Activated CD8-positive, alpha-beta memory T cell treated with anti-CD3 and anti-CD28 coated beads for 24 hours (primary cell): Measurements from ENCODE around the gene PTPN4.

ENCODE experiments used
- DNase-seq: peaks from one replicate; pipeline ENCODE4 v3.0.0-alpha.2; 2020

Gene PTPN4, protein sequence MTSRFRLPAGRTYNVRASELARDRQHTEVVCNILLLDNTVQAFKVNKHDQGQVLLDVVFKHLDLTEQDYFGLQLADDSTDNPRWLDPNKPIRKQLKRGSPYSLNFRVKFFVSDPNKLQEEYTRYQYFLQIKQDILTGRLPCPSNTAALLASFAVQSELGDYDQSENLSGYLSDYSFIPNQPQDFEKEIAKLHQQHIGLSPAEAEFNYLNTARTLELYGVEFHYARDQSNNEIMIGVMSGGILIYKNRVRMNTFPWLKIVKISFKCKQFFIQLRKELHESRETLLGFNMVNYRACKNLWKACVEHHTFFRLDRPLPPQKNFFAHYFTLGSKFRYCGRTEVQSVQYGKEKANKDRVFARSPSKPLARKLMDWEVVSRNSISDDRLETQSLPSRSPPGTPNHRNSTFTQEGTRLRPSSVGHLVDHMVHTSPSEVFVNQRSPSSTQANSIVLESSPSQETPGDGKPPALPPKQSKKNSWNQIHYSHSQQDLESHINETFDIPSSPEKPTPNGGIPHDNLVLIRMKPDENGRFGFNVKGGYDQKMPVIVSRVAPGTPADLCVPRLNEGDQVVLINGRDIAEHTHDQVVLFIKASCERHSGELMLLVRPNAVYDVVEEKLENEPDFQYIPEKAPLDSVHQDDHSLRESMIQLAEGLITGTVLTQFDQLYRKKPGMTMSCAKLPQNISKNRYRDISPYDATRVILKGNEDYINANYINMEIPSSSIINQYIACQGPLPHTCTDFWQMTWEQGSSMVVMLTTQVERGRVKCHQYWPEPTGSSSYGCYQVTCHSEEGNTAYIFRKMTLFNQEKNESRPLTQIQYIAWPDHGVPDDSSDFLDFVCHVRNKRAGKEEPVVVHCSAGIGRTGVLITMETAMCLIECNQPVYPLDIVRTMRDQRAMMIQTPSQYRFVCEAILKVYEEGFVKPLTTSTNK

DNA sequence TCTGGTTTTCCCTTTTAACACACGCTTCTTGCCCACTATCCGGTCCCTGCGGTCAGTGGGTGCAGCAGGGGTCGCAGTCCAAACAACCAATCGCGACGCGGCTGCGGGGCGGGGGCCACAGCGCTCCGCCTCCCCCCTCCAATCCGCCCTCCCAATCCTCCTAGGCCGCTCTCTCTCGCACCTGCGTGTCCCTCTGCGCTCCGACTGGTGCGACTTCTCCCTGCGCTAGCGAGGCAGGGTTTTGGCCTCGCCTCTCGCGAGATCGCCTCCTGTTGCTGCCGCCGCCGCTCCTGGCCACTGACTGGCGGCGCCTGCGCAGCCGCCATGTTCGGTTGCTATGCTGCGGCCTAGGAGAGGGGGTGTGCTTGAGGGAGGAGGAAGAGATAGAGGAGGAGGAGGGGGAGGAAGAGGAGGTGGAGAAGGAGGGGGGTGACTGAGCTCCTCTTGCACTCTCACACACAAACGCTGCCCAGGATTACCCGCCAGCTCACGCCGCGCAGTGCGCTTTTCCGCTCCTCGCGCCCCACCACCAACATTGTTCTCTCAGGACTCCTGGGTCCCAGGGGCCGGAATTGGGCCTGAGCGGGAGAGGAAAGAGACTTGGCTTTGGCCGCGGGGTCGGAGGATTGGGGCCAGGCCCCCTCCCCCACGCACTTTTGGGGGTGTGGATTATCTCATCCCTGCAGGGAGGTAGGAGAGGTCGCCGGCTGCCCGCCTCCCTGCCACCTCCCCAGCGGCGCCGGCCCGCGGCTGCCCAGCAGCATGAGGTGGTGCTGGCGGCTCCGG is at the start of gene PTPN4:
Gene PTPN4 (plus strand): TSS at position 472 of the 786 bp plus-strand sequence. CDS start 49,932 bp downstream, outside the sequence.
- peak; percentile 94 for DNase-seq

DNA sequence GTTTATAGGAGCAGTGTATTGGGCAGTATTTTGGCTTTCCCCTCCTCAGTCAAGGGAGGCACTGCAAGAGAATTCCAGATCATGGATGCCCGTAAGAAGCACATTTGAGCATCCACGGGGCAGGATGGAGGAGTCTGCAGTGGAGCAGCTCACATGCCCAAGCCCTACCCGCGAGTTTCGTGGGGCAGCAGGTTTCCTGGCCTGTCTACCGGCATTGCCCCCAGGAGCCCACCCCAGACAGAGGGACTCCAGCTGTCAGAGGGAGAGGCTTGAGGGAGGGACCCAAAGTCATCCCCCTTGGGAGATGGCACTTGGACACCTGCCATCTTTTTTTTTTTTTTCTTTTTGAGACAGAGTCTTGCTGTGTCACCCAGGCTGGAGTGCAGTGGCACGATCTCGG is 49.4 kb upstream of the PTPN4 start:
- DNase-seq: no peak

DNA sequence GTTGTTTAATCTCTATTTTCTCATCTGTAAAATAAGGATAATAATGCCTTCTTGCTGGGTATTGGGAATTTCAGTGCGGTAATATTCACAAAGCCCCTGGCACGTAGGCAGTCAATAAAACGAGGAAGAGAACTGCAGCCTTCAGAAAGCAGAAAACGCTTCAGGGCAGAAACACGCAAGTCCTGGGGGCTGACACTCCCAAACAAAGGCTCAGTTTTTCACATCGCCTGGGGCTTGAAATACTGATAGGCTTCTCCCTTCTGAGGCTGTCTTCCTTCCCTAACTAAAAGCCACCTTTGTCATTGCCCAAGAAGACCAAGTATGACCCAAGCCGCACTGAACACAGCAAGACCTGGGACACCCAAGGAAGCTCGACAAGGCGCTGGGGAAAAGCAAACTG is 48.4 kb upstream of the PTPN4 start:
- DNase-seq: no peak

GRCh38 chr2:119712571-119712970 is 47.2 kb upstream of the PTPN4 start:
- no peak for DNase-seq

- DNase-seq: no peak
Measured at GRCh38 chr2:119713819-119714490, 45.8 kb upstream of the PTPN4 start.

DNA sequence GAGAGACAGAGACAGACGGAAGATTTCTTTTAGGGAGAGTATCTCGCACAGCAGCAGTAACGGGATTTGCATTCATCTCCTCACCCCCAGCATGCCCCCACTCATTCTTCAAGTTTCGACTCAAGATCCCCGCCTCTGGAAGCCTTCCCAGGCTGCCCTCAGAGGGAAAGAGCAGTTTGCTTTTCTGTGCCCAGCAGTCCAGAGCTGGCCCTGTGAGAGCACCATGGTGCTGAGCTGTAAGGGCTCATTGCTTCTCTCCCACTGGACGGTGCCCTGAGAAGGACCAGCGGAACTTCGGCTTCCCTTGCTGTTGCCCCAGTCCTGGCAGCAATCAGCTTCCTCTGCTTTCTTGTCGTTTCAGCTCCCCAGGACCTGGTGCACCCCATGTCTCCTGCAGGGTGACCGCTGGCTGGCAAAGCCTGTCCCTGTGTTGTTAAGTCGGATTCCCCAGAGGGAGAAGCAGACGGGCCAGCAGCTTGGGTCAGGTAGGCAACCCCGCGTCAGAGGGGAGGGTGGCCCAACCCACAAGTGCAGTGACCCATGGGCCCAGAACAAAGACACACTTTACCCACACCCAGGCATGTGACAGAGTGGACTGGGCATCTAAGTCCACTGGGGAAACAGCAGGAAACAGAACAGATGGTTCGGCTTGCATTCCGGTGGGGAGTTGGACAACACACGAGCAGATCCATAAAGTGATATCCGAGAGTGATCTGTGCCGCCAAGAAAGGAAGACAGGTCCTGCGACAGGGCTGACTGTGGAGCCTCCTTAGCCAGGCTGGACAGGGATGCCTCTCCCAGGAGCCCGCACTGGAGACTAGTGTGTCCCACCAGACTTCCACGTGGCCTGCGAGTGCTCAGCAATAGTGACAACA is 44.1 kb upstream of the PTPN4 start:
- DNase-seq: no peak

DNA sequence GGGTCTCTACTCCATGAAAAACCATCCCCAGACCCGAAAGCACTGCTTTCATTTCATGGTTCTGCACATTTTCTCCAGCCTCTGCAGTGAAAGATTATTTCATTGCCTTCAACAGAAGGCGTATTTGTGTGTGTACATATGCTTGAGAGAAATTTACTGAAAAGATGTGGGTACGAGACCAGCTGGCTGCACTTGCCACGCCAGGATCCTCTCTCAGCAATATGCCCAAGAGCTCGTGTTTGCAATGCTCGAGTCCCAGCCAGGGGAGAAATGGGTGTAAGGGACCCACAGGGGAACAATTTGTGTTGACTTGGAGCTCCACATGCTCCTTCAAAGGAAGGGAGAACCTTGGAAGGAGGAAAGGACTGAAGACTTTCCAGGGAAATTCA is 43.4 kb upstream of the PTPN4 start:
- no peak for DNase-seq

DNA sequence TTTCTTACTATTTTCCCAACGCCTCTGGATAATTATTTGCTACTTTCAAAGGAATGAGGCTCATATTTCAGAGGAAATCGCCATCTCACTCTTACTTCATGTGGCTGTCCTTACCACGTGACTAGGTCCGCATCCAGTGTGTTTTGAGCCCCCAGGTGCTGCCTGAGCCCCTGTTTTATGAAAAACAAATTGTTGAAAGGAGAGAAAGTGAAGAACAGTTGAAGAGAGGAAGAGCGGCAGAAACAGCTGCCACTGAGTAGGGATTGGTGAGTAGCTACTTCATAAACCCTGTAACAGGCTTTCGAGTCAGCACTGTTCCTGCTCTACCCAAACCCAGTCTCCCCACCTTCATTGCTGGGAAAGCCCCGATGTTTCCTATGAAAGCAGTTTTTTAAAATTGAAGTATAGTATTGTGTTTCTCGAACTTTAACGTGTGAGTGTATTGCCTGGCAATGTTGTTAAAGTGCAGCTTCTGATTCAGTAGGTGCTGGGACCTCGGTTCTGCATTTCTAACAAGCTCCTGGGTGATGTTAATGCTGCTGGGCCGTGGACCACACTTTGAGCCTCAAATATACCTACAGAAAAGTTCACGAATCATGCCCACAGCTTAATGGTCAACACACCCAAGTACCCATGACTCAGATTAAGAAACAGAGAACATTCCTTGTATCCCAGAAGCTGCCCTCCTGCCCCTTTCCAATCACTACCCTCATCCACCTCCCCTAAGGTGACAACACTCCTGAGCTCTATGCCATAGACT is 41.0 kb upstream of the PTPN4 start:
- DNase-seq: no peak

- no peak for DNase-seq
Measured at GRCh38 chr2:119719261-119719627, 40.5 kb upstream of the PTPN4 start.

GRCh38 chr2:119721043-119721442 is 38.7 kb upstream of the PTPN4 start:
- DNase-seq: no peak

GRCh38 chr2:119721462-119721861 is 38.3 kb upstream of the PTPN4 start:
- no peak for DNase-seq

DNA sequence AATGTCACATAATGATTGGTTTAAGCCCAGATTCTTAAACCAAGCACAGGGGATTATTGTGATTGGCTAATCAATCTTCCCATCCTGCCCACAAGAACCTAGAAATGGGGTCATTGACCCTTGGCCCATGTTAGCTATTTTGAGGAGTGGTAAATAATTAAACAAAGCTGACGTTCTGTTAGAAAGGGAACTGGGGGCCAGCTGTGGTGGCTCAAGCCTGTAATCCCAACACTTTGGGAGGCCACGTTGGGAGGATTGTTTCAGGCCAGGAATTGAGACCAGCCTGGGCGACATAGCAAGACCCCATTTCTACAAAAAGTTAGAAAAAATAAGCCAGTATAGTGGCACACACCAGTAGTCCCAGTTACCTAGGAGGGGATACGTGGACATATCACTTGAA is 37.8 kb upstream of the PTPN4 start:
- DNase-seq: no peak

DNA sequence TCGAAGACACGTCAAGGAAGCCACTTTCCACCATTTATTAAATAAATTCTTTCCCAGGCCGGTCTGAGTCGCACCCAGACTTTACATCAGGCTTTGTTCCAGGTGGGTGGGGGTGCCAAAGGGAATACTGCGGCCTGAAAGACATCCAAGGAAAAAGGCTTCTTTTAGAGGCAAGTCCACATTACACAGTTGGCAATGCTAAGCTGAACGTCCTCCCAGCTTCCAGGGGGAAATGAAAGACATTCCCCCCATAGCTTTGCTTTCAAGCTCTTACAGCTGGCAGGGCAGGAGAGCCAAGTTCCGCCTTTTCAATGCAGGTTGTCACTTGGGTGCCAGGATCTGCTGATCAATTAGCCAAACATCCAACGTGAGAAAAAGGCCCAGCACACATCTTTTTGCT is 36.5 kb upstream of the PTPN4 start:
- DNase-seq: no peak

- DNase-seq: no peak
Measured at GRCh38 chr2:119723784-119724467, 35.8 kb upstream of the PTPN4 start.

DNA sequence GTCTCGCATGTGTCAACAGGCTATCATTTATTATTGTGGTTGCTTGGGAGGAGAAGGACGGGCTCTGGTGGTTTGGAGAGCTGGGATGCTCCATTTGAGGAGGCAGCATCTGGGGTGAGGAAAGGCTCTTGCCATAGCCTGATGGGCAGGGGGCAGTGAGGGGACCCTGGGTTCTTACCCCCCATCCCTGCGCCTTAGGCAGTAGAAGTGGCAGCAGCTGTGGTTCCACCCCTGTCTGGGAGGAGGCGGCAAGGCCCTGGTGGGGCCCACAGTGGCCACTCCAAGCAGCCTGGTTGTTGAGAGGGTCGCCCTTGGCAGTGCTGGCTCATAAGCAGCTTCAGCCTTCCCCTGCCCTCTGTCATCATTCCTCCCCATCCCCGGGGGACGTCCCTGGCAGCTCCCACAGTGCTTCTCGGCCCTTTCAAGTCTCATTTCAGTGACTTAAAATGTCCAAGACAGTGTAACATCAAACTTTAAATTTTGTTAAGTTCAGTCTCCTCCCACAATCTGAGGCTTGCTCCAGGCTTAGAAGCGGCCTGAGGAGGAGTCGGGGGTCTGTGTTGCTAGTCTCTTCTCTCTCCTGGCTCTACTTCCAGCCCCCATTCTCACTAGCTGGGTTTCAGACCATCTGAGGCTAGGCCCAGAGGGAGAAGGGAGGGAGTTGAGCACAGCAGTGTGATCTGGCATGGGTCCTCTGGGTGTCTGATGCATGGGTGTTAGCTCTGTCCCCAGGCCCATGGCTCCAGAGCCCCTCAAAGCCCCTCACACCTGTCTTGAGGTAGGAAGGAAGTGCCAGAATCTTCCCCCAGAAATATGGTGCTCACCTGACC is 34.9 kb upstream of the PTPN4 start:
- DNase-seq: no peak

DNA sequence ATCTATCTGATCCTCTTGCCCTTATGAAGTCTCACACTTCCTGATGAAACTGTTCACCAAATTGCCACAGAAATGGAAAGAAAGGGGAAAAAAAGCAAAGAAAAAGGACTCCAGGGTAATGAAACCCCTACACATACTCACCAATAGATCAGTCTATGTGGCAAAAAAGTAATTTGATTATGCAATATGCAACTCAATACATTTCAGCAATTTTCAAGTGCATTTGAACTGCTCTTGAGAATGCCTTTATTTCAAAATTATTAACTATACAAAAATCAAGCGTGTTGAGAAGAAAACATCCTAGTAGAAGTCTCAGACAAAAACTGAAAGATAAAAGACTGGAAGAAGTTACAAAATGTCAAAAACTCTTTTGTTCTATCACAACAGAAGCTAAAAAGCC is 32.2 kb upstream of the PTPN4 start:
- no peak for DNase-seq

- DNase-seq: no peak
Measured at GRCh38 chr2:119728421-119728820, 31.3 kb upstream of the PTPN4 start.

- peak; percentile 37 for DNase-seq
Measured at GRCh38 chr2:119730671-119731177, 29.0 kb upstream of the PTPN4 start.

- DNase-seq: peak; percentile 35
Measured at GRCh38 chr2:119731983-119732382, 27.7 kb upstream of the PTPN4 start.
